MM.1S (cell line): ENCODE data around the gene YTHDF1.

Source experiments
- EZH2phosphoT487 ChIP-seq: fragments of 300-600 bp; sonication (generic); IDR thresholded peaks from 2 replicates; pipeline ENCODE4 v1.6.1; 2018; ENCODE audit warnings: antibody characterized with exemption, low read length
- TF ChIP-seq, protein P1 (sequence below): fragments of 300-600 bp; sonication (generic); IDR thresholded peaks from 2 replicates; pipeline ENCODE4 v1.5.1; 2016; ENCODE audit warnings: antibody characterized with exemption, low read length, mixed read lengths

DNA sequence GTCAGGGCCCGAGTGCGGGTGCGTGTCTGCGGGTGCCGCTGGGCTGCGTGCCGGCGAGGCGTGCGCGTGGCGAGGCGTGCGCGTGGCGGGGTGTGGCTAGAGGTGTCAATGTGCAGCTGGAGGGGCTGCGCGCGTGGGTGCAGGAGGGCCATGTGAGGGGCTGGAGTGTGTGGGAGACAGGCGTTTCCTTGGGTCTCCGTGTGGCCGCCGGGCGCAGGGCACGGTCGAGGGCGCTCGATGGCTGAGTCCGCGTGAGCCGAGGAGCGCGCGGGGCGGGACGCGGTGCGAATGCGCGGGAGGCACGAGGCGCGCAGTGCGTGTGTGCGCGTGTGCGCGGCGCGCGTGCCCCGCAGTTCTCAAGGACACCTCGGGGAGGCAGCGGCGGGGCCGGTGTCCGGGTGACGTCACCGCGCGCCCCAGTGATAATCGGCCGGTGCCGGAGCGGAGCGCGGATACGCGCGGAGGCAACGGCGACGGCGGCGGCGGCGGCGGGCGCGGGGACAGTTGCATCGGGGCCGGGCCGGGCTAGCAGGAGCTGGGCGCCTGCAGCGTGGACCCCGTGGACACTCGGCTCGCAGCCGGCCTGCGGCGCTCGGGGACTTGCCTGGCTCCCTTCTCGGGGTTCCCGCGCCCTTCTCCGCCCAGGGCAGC, 38.7 kb downstream of the YTHDF1 start:
- TF ChIP-seq, protein P1, sequence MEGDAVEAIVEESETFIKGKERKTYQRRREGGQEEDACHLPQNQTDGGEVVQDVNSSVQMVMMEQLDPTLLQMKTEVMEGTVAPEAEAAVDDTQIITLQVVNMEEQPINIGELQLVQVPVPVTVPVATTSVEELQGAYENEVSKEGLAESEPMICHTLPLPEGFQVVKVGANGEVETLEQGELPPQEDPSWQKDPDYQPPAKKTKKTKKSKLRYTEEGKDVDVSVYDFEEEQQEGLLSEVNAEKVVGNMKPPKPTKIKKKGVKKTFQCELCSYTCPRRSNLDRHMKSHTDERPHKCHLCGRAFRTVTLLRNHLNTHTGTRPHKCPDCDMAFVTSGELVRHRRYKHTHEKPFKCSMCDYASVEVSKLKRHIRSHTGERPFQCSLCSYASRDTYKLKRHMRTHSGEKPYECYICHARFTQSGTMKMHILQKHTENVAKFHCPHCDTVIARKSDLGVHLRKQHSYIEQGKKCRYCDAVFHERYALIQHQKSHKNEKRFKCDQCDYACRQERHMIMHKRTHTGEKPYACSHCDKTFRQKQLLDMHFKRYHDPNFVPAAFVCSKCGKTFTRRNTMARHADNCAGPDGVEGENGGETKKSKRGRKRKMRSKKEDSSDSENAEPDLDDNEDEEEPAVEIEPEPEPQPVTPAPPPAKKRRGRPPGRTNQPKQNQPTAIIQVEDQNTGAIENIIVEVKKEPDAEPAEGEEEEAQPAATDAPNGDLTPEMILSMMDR = no peak
- no peak for TF ChIP-seq EZH2phosphoT487
